DOHH2 (cell line): Measurements from ENCODE around the gene WDR70.

Experiments
- EZH2phosphoT487 ChIP-seq: fragments of 200-600 bp; sonication (generic); IDR thresholded peaks from 2 replicates; pipeline ENCODE4 v1.6.1; 2017; ENCODE audit warnings: borderline replicate concordance, mild to moderate bottlenecking, antibody characterized with exemption, low read length, moderate library complexity, mixed read lengths
- TF ChIP-seq, protein P1 (sequence below): fragments of 200-600 bp; sonication (generic); IDR thresholded peaks from one replicate; pipeline ENCODE4 v1.5.1; 2014; ENCODE audit warnings: antibody characterized with exemption, mild to moderate bottlenecking, low read depth, low read length; ENCODE audit not compliant: poor library complexity, severe bottlenecking

- TF ChIP-seq, protein P1, sequence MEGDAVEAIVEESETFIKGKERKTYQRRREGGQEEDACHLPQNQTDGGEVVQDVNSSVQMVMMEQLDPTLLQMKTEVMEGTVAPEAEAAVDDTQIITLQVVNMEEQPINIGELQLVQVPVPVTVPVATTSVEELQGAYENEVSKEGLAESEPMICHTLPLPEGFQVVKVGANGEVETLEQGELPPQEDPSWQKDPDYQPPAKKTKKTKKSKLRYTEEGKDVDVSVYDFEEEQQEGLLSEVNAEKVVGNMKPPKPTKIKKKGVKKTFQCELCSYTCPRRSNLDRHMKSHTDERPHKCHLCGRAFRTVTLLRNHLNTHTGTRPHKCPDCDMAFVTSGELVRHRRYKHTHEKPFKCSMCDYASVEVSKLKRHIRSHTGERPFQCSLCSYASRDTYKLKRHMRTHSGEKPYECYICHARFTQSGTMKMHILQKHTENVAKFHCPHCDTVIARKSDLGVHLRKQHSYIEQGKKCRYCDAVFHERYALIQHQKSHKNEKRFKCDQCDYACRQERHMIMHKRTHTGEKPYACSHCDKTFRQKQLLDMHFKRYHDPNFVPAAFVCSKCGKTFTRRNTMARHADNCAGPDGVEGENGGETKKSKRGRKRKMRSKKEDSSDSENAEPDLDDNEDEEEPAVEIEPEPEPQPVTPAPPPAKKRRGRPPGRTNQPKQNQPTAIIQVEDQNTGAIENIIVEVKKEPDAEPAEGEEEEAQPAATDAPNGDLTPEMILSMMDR = no peak
- no peak for TF ChIP-seq EZH2phosphoT487
These were observed 346.1 kb downstream of the WDR70 start for GRCh38 chr5:37725185-37725584.
